NT2/D1 (cell line): ENCODE results near the gene UBXN10.
"Not testable (repeated sequence)": the region's sequence is repeated elsewhere in the genome, so short reads cannot be mapped to it uniquely, and the experiment has no call there.

ENCODE experiments used
- DNase-seq: peaks from one replicate; pipeline ENCODE4 v3.0.0-alpha.2; 2011; ENCODE audit warnings: low read depth, low spot score
- H3K27me3 ChIP-seq: 2 replicates; pipeline ENCODE4 v1.6.0; 2011; ENCODE audit warnings: mild to moderate bottlenecking; ENCODE audit not compliant: insufficient read length, insufficient read depth
- H3K36me3 ChIP-seq: 2 replicates; pipeline ENCODE4 v1.6.1; 2011; ENCODE audit warnings: mild to moderate bottlenecking, low read length, mixed read lengths; ENCODE audit not compliant: insufficient read depth, insufficient read length
- H3K4me1 ChIP-seq: 2 replicates; pipeline ENCODE4 v1.5.1; 2011; ENCODE audit not compliant: insufficient read depth, insufficient read length
- H3K4me3 ChIP-seq: 2 replicates; pipeline ENCODE4 v1.5.1; 2011; ENCODE audit warnings: low read depth; ENCODE audit not compliant: insufficient read length
- H3K9ac ChIP-seq: 2 replicates; pipeline ENCODE4 v1.6.0; 2011; ENCODE audit warnings: low read depth; ENCODE audit not compliant: insufficient read length
- H3K9me3 ChIP-seq: 2 replicates; pipeline ENCODE4 v1.5.1; 2011; ENCODE audit warnings: mild to moderate bottlenecking, low read length; ENCODE audit not compliant: insufficient read depth
- SUZ12 ChIP-seq: IDR thresholded peaks from 2 replicates; pipeline ENCODE4 v1.6.1; 2011; ENCODE audit not compliant: insufficient read length, insufficient read depth; ENCODE audit errors: extremely low read depth
- YY1 ChIP-seq: IDR thresholded peaks from 2 replicates; pipeline ENCODE4 v1.6.1; 2011; ENCODE audit not compliant: insufficient read length, insufficient read depth
- ZNF274 ChIP-seq: IDR thresholded peaks from 2 replicates; pipeline ENCODE4 v1.6.1; 2011; ENCODE audit warnings: mild to moderate bottlenecking, low read depth, low read length

Gene UBXN10

DNA sequence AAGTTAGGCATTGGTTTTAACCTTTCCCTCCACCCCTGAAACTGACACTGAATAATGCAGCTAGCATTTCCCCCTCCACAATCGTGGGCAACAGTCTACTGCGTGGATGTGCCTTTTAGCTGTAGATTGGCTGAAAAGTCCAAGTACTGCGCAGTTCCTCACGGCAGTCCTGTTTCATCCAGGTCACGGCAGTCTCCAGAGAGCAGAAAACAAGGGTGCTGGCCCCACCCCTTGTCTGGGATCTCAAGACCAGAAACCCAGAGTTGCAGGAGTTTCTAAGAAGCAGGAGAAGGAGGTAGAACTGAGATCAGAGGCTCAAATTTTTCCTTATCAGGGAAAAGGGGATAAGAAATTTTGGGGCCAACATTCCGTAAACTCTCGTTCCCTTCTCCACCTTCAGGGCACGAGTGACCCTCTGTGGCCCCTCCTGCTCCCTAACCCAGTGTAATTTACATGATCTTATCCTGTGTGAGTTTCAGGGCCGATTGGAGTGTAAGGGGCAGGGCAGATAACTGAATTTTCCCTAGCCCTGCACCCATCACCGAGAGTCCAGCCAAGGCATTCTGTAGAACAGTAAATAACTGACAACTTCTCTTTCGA lies 26.3 kb downstream of the UBXN10 start:
- TF ChIP-seq YY1 (no peak), SUZ12 (no peak), ZNF274 (no peak)
- peak overlapping the region; percentile 50 for H3K9ac ChIP-seq
- no peaks in the 10 kb centered on the region for H3K27me3 ChIP-seq
- H3K4me3 ChIP-seq = no peak overlapping the region
- no peaks in the 10 kb centered on the region for H3K36me3 ChIP-seq
- H3K9me3 ChIP-seq = peaks cover 7% of the 10 kb centered on the region; the same call in 1 of the 2 replicates
- no peaks in the 10 kb centered on the region for H3K4me1 ChIP-seq
- DNase-seq = no peak

DNA sequence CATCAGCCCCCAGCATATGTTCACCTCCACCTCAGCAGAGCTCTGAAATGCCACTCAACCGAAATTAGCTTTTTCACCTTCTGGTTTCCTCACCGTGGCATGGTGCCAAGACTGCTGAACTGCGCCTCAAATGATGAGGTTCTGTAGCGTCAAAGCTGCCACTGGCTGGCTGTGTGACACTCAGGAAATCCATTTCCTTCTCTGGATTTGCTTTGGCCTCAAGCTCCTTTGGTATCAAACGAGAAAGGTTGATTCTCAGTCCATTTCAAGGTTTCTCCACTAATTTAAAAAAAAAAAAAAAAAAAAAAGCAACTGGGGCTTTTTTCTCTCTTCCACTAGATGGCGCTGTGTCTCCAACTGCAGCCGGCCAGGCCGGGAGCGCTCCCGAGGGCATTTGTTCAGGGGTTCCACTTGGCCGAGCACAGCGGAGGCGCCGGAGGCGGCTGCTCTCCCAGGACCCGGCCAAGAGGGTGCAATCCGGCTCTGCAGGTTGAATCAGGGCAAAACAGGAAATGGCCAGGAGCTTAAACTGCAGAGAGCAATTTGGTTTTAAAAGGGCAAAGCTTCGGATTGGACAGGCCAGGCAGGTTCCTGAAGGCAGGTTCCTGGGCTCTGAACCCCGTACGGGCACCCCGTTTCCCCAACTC lies 26.9 kb downstream of the UBXN10 start:
- Histone ChIP-seq H3K36me3 (no peaks in the 10 kb centered on the region), H3K4me1 (no peaks in the 10 kb centered on the region), H3K9me3 (peaks cover 7% of the 10 kb centered on the region; the same call in 1 of the 2 replicates), H3K27me3 (no peaks in the 10 kb centered on the region), H3K4me3 (no peak overlapping the region), H3K9ac (peak overlapping the region; percentile 50)
- DNase-seq = peak; percentile 77
- TF ChIP-seq YY1 (no peak), ZNF274 (no peak), SUZ12 (no peak)

DNA sequence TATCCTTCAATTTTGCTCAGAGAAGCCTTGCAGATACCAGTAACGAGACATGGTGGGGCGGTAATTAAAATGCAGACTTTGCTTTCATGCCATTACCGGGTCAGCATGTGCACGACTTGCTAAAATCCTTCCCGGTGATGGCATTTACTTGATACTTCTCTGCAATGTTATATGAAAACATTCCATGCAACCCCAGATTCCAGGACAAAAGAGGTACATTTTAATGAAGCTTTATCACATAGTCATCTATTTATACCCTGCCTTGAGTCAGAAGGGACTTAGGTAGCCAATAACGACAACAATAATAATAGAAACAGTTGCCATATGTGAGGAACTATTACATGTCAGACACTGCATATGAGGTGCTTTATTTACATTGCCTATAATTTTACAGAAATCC lies 29.8 kb downstream of the UBXN10 start:
- Histone ChIP-seq H3K4me1 (no peaks in the 10 kb centered on the region), H3K9me3 (peaks cover 7% of the 10 kb centered on the region; the same call in 1 of the 2 replicates), H3K27me3 (no peaks in the 10 kb centered on the region), H3K9ac (no peak overlapping the region), H3K4me3 (no peak overlapping the region), H3K36me3 (no peaks in the 10 kb centered on the region)
- TF ChIP-seq SUZ12 = no peak
- TF ChIP-seq YY1 = no peak
- no peak for TF ChIP-seq ZNF274
- no peak for DNase-seq

DNA sequence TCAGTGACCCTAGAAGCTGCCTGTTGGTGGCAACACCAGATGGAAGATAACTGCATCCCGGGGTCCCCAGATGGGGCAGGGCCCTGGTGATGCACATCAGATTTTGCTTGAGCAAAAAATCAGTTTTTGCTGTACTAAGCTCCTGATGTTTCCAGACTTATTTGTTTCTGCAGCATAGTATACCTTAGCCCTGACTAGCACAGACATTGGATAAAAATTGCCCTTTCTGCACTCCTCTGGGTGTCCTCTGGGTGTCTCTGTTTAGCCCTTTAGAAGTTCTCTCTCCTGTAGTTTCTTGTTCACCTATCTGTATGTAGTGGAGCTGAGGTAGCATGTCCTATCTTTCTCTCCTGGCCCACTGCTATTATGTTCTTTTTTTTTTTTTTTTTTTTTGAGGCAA lies 30.7 kb downstream of the UBXN10 start:
- Histone ChIP-seq H3K4me3 (no peak overlapping the region), H3K9me3 (peaks cover 7% of the 10 kb centered on the region; the same call in 1 of the 2 replicates), H3K4me1 (no peaks in the 10 kb centered on the region), H3K27me3 (no peaks in the 10 kb centered on the region), H3K9ac (no peak overlapping the region), H3K36me3 (no peaks in the 10 kb centered on the region)
- TF ChIP-seq YY1 (no peak), ZNF274 (no peak), SUZ12 (no peak)
- no peak for DNase-seq

DNA sequence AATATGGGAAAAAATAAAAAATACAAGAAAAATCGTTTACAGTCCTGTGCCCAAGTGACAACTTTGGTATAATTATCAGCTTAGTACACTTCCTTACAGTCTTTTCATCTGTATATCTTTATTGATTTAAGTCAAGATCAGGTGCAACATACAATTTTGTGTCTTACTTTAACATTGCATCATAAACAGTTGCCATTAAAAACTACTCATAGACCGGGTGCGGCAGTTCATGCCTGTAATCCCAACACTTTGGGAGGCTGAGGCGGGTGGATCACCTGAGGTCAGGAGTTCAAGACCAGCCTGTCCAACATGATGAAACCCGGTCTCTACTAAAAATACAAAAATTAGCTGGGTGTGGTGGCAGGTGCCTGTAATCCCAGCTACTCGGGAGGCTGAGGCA lies 33.2 kb downstream of the UBXN10 start:
- not testable (repeated sequence) for H3K4me3 ChIP-seq, H3K9me3 ChIP-seq, H3K27me3 ChIP-seq, H3K9ac ChIP-seq, DNase-seq, H3K36me3 ChIP-seq, H3K4me1 ChIP-seq

DNA sequence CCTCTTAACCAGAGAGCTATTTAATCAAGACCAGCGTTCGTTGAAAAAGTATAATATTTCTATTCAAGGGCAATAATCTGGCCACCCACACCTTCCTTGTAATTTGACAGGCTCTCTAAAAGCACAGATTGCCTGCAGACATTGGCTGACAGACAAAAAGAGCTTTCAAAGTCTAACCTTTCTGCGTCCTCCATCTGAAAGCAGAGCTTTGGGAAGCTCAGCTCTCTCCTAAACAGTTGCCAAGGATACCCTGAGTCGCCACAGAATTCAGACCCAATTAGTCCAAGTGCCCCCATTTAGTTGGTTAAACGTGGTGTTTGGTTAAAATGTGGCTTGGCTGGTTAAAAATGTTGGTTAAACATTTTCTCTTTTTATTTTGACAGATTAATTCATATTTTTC lies 34.1 kb downstream of the UBXN10 start:
- Histone ChIP-seq H3K4me3 (no peak overlapping the region), H3K27me3 (no peaks in the 10 kb centered on the region), H3K36me3 (no peaks in the 10 kb centered on the region), H3K9ac (no peak overlapping the region), H3K4me1 (no peaks in the 10 kb centered on the region), H3K9me3 (peaks cover 7% of the 10 kb centered on the region; the same call in 1 of the 2 replicates)
- no peak for DNase-seq
- TF ChIP-seq ZNF274 (no peak), YY1 (no peak), SUZ12 (no peak)

DNA sequence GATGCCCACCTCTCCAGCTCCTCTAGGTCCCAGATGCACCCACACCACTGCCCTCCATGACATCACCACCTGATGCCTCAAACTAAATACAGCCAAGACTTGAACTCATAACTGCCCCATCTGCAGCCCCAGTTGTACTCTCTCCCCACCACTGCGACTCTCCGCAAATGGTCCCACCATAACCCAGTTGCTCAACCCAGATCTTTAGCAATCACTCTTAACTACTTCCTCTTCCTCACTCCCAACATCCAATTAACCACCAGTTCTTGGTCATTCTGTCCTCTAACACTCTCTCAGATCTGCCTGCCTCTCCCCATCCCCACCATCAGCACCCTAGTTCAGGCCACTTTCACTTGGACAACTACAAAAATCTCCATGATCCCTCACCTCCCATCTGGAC lies 37.2 kb downstream of the UBXN10 start:
- Histone ChIP-seq H3K27me3 (no peaks in the 10 kb centered on the region), H3K4me3 (no peak overlapping the region), H3K9ac (no peak overlapping the region), H3K9me3 (no peaks in the 10 kb centered on the region), H3K4me1 (no peaks in the 10 kb centered on the region), H3K36me3 (no peaks in the 10 kb centered on the region)
- no peak for TF ChIP-seq ZNF274
- TF ChIP-seq YY1 = no peak
- no peak for TF ChIP-seq SUZ12
- DNase-seq = no peak
